ENCODE results near the gene MPPED2.

DNA sequence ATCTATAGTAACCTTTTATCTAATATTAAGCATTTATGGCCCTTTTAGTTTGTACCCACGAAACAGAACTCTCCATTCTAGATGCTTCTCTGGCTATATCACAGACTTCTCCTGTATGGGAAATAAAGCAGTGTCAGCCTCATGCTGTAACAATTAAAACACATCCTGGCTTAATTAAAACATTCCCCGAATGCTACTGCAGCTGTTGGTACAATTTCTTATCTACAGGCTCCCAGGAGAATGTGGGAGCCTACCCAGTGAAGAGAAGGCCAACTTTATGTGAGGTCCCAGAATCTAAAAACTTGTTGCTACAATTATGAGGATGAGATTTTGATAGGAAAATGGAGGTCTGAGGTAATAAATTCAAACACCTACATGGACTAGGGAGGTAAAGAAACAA is 83.8 kb downstream of the MPPED2 start:
- TF ChIP-seq CTCF (IDR thresholded peaks at IDR 0.05; ENCODE audit: poor library complexity): no peak
- TF ChIP-seq EZH2 (IDR thresholded peaks at IDR 0.05; ENCODE audit: borderline replicate concordance): no peak
- no peak for TF ChIP-seq EZH2phosphoT487 (IDR thresholded peaks at IDR 0.05; ENCODE audit: low read depth, severe bottlenecking, unreplicated experiment)

All from hepatocyte (in vitro differentiated cells).